MM.1S (cell line): ENCODE results near the gene TOX3.

Experiments used
- DNase-seq: peaks from one replicate; pipeline ENCODE4 v3.0.0-alpha.2; 2015
- H2AFZ ChIP-seq: fragments of 300-600 bp; sonication (generic); 2 replicates; pipeline ENCODE4 v1.6.0; 2016; ENCODE audit warnings: antibody characterized with exemption, low read length
- H3F3A ChIP-seq: fragments of 300-600 bp; sonication (generic); 2 replicates; pipeline ENCODE4 v1.6.1; 2016; ENCODE audit warnings: mild to moderate bottlenecking, antibody characterized with exemption, low read length, moderate library complexity, mixed read lengths; ENCODE audit not compliant: insufficient read depth
- H3K27ac ChIP-seq: fragments of 300-600 bp; sonication (generic); 2 replicates; pipeline ENCODE4 v1.5.1; 2016; ENCODE audit warnings: mild to moderate bottlenecking, low read length
- H3K27me3 ChIP-seq: fragments of 300-600 bp; sonication (generic); replicated peaks from 2 replicates; pipeline ENCODE4 v1.6.0; 2016; ENCODE audit warnings: low read length; ENCODE audit not compliant: insufficient read depth
- H3K36me3 ChIP-seq: fragments of 300-600 bp; sonication (generic); replicated peaks from 2 replicates; pipeline ENCODE4 v1.6.1; 2016; ENCODE audit warnings: mild to moderate bottlenecking, low read length, mixed read lengths; ENCODE audit not compliant: insufficient read depth
- H3K4me1 ChIP-seq: fragments of 300-600 bp; sonication (generic); 2 replicates; pipeline ENCODE4 v1.6.1; 2016; ENCODE audit warnings: low read length, mixed read lengths
- H3K4me2 ChIP-seq: fragments of 300-600 bp; sonication (generic); 2 replicates; pipeline ENCODE4 v1.6.0; 2016; ENCODE audit warnings: low read depth, low read length
- H3K4me3 ChIP-seq: fragments of 300-600 bp; sonication (generic); 2 replicates; pipeline ENCODE4 v1.5.1; 2016; ENCODE audit warnings: low read length, mixed read lengths
- H3K79me2 ChIP-seq: fragments of 300-600 bp; sonication (generic); 2 replicates; pipeline ENCODE4 v1.6.1; 2016; ENCODE audit warnings: mixed run types, low read length, mixed read lengths
- H3K9ac ChIP-seq: fragments of 300-600 bp; sonication (generic); 2 replicates; pipeline ENCODE4 v1.6.1; 2016; ENCODE audit warnings: low read length, mixed read lengths
- H3K9me2 ChIP-seq: fragments of 300-600 bp; sonication (generic); replicated peaks from 2 replicates; pipeline ENCODE4 v1.6.1; 2016; ENCODE audit warnings: mild to moderate bottlenecking, low read length, mixed read lengths; ENCODE audit not compliant: insufficient read depth
- H3K9me3 ChIP-seq: fragments of 300-600 bp; sonication (generic); replicated peaks from 2 replicates; pipeline ENCODE4 v1.6.1; 2016; ENCODE audit warnings: mild to moderate bottlenecking, low read length, mixed read lengths; ENCODE audit not compliant: insufficient read depth
- H4K20me1 ChIP-seq: fragments of 300-600 bp; sonication (generic); 2 replicates; pipeline ENCODE4 v1.6.1; 2016; ENCODE audit warnings: mild to moderate bottlenecking, low read length, moderate library complexity, mixed read lengths; ENCODE audit not compliant: insufficient read depth
- CTCF ChIP-seq: fragments of 300-600 bp; sonication (generic); IDR thresholded peaks from 2 replicates; pipeline ENCODE4 v1.5.1; 2016; ENCODE audit warnings: antibody characterized with exemption, low read length, mixed read lengths
- EZH2 ChIP-seq: fragments of 300-600 bp; sonication (generic); optimal IDR thresholded peaks from 2 replicates; pipeline ENCODE3; 2017; ENCODE audit warnings: low read depth, mild to moderate bottlenecking, antibody characterized with exemption, low read length, mixed read lengths
- EZH2phosphoT487 ChIP-seq: fragments of 300-600 bp; sonication (generic); IDR thresholded peaks from 2 replicates; pipeline ENCODE4 v1.6.1; 2018; ENCODE audit warnings: antibody characterized with exemption, low read length

Gene TOX3

GRCh38 chr16:52528393-52529065 lies 18.4 kb downstream of the TOX3 start:
- no peaks in the 10 kb centered on the region for H3K27me3 ChIP-seq
- no peaks in the 10 kb centered on the region for H3K9me2 ChIP-seq
- H3K4me1 ChIP-seq = no peaks in the 10 kb centered on the region
- H3K27ac ChIP-seq = no peak overlapping the region
- no peak overlapping the region for H3K4me3 ChIP-seq
- H3K4me2 ChIP-seq = no peak overlapping the region
- H3F3A ChIP-seq = no peaks in the 10 kb centered on the region
- no peaks in the 10 kb centered on the region for H3K79me2 ChIP-seq
- no peaks in the 10 kb centered on the region for H3K36me3 ChIP-seq
- no peak for TF ChIP-seq CTCF
- no peak for TF ChIP-seq EZH2phosphoT487
- TF ChIP-seq EZH2 = no peak
- H2AFZ ChIP-seq = no peak overlapping the region
- H3K9ac ChIP-seq = no peak overlapping the region
- H3K9me3 ChIP-seq = no peaks in the 10 kb centered on the region
- H4K20me1 ChIP-seq = no peaks in the 10 kb centered on the region
- DNase-seq = no peak

- Histone ChIP-seq H3F3A (no peaks in the 10 kb centered on the region), H3K36me3 (no peaks in the 10 kb centered on the region), H3K9me2 (no peaks in the 10 kb centered on the region), H3K4me1 (no peaks in the 10 kb centered on the region), H3K9me3 (no peaks in the 10 kb centered on the region), H3K27me3 (no peaks in the 10 kb centered on the region), H3K4me3 (no peak overlapping the region), H3K4me2 (no peak overlapping the region), H2AFZ (no peak overlapping the region), H4K20me1 (no peaks in the 10 kb centered on the region), H3K79me2 (no peaks in the 10 kb centered on the region), H3K27ac (no peak overlapping the region), H3K9ac (no peak overlapping the region)
- TF ChIP-seq CTCF (no peak), EZH2phosphoT487 (no peak), EZH2 (no peak)
- no peak for DNase-seq
Measured at GRCh38 chr16:52526830-52527229, 20.1 kb downstream of the TOX3 start.

- H3K4me1 ChIP-seq = no peaks in the 10 kb centered on the region
- H3K9me2 ChIP-seq = no peaks in the 10 kb centered on the region
- no peak overlapping the region for H3K27ac ChIP-seq
- no peak for DNase-seq
- H3K79me2 ChIP-seq = no peaks in the 10 kb centered on the region
- H3K4me2 ChIP-seq = no peak overlapping the region
- no peak for TF ChIP-seq EZH2
- no peak for TF ChIP-seq CTCF
- no peak for TF ChIP-seq EZH2phosphoT487
- H3K36me3 ChIP-seq = no peaks in the 10 kb centered on the region
- H4K20me1 ChIP-seq = no peaks in the 10 kb centered on the region
- H3K9me3 ChIP-seq = no peaks in the 10 kb centered on the region
- H3K4me3 ChIP-seq = no peak overlapping the region
- H3K9ac ChIP-seq = no peak overlapping the region
- no peak overlapping the region for H2AFZ ChIP-seq
- H3K27me3 ChIP-seq = no peaks in the 10 kb centered on the region
- no peaks in the 10 kb centered on the region for H3F3A ChIP-seq
Measured at GRCh38 chr16:52526116-52526828, 20.7 kb downstream of the TOX3 start.
